Ishikawa (cell line): ENCODE measurements around the gene CHST15.

Source experiments
- CEBPB ChIP-seq: IDR thresholded peaks from 2 replicates; pipeline ENCODE4 v1.6.1; 2012
- CREB1 ChIP-seq: IDR thresholded peaks from 2 replicates; pipeline ENCODE4 v1.6.1; 2012; ENCODE audit warnings: low read depth
- EGR1 ChIP-seq: IDR thresholded peaks from 2 replicates; pipeline ENCODE4 v1.6.1; 2012
- EP300 ChIP-seq: IDR thresholded peaks from 2 replicates; pipeline ENCODE4 v1.6.1; 2012; ENCODE audit warnings: borderline replicate concordance
- FOXM1 ChIP-seq: IDR thresholded peaks from 2 replicates; pipeline ENCODE4 v1.6.1; 2012; ENCODE audit warnings: low read depth, borderline replicate concordance
- MAX ChIP-seq: IDR thresholded peaks from 2 replicates; pipeline ENCODE4 v1.6.1; 2012
- NFIC ChIP-seq: IDR thresholded peaks from 2 replicates; pipeline ENCODE4 v1.6.1; 2012
- RAD21 ChIP-seq: IDR thresholded peaks from 2 replicates; pipeline ENCODE4 v1.6.1; 2012; ENCODE audit warnings: low read depth
- REST ChIP-seq: IDR thresholded peaks from 2 replicates; pipeline ENCODE4 v1.6.1; 2012; ENCODE audit warnings: low read depth, mild to moderate bottlenecking
- TAF1 ChIP-seq: IDR thresholded peaks from 2 replicates; pipeline ENCODE4 v1.6.1; 2012; ENCODE audit warnings: low read depth, mild to moderate bottlenecking
- TCF12 ChIP-seq: IDR thresholded peaks from 2 replicates; pipeline ENCODE4 v1.6.1; 2012; ENCODE audit warnings: low read depth
- TEAD4 ChIP-seq: IDR thresholded peaks from 2 replicates; pipeline ENCODE4 v1.6.1; 2012
- USF1 ChIP-seq: IDR thresholded peaks from 2 replicates; pipeline ENCODE4 v1.6.1; 2012
- YY1 ChIP-seq: IDR thresholded peaks from 2 replicates; pipeline ENCODE4 v1.6.1; 2012; ENCODE audit warnings: low read depth
- ZBTB7A ChIP-seq: IDR thresholded peaks from 2 replicates; pipeline ENCODE4 v1.6.1; 2012; ENCODE audit warnings: low read depth

The CHST15 gene

GRCh38 chr10:124130198-124130900 is 37.0 kb upstream of the CHST15 start:
- TF ChIP-seq FOXM1, result no peak
- no peak for TF ChIP-seq ZBTB7A
- TF ChIP-seq USF1, result no peak
- TF ChIP-seq NFIC, result no peak
- TF ChIP-seq TCF12, result no peak
- no peak for TF ChIP-seq EGR1
- TF ChIP-seq CEBPB, result no peak
- no peak for TF ChIP-seq EP300
- TF ChIP-seq REST, result no peak
- no peak for TF ChIP-seq TAF1
- no peak for TF ChIP-seq RAD21
- no peak for TF ChIP-seq TEAD4
- TF ChIP-seq MAX, result no peak
- TF ChIP-seq CREB1, result no peak
- TF ChIP-seq YY1, result no peak

GRCh38 chr10:124129471-124129870 is 36.1 kb upstream of the CHST15 start:
- TF ChIP-seq EGR1 (no peak), MAX (no peak), TAF1 (no peak), RAD21 (no peak), NFIC (no peak), TCF12 (no peak), FOXM1 (no peak), CEBPB (no peak), CREB1 (no peak), USF1 (no peak), EP300 (no peak), REST (no peak), ZBTB7A (no peak), TEAD4 (no peak), YY1 (no peak)

GRCh38 chr10:124128811-124129145 is 35.4 kb upstream of the CHST15 start:
- TF ChIP-seq MAX (no peak), EGR1 (no peak), ZBTB7A (no peak), TEAD4 (no peak), REST (no peak), YY1 (no peak), NFIC (no peak), EP300 (no peak), TCF12 (no peak), CREB1 (no peak), TAF1 (no peak), USF1 (no peak), FOXM1 (no peak)
